ENCODE measurements around the gene AOAH.

The AOAH gene

DNA sequence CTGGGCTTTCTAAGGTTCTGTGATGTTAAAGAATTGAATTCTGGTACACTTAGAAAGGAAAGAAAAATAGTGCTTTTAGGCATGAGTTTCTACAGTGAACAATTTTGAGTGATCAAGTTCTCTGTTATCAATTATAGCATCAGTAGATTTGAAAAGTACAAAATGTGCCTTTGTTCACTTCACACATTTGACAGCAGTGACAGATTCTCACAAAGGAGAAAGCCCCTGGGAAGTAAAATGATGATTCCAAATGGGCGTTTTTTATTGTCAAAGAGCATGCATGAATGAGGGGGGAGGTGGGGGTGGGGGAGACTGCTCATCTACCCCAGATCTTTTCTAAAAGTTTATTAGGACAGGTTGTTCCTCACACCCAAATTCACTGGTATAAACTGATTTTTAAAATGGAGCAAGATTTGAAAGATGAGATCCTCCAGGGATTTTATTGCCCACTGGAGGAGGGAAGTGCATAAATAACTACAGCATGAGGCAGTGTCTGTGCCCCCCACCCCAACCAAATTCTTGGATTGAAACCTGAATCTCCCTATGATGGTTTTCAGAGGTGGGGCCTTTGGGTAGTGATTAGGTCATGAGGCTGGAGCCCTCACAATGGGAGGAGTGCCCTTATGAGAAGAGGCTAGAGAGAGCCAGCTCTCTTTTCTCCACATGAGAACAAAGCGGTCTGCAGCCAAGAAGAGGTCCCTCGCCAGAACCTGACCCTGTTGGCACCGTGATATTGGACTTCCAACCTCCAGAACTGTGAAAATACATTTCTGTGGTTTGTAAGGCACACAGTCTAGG, 79.5 kb downstream of the AOAH start:
- Histone ChIP-seq H4K20me1 (ENCODE audit: insufficient read depth, low read length, poor library complexity, severe bottlenecking) (no peaks in the 10 kb centered on the region), H3K4me1 (ENCODE audit: insufficient read depth, low read length, poor library complexity, severe bottlenecking) (peaks cover 18% of the 10 kb centered on the region), H3K4me2 (ENCODE audit: low read depth, low read length, poor library complexity, severe bottlenecking) (no peak overlapping the region), H3K9me3 (ENCODE audit: insufficient read depth, low read depth, low read length) (no peaks in the 10 kb centered on the region), H3K27me3 (ENCODE audit: insufficient read depth, low read length, poor library complexity, severe bottlenecking) (no peaks in the 10 kb centered on the region), H3K9ac (ENCODE audit: low read depth, low read length, poor library complexity, severe bottlenecking) (no peak overlapping the region), H2AFZ (ENCODE audit: low read length) (no peak overlapping the region), H3F3A (ENCODE audit: low read depth) (no peaks in the 10 kb centered on the region), H3K36me3 (ENCODE audit: insufficient read depth, low read length) (no peaks in the 10 kb centered on the region), H3K9me2 (replicated peaks; ENCODE audit: low read depth, low read length) (no peaks in the 10 kb centered on the region), H3K79me2 (ENCODE audit: insufficient read depth, low read length) (no peaks in the 10 kb centered on the region), H3K4me3 (ENCODE audit: low read length, poor library complexity, severe bottlenecking) (no peak overlapping the region)
- TF ChIP-seq EZH2phosphoT487 (IDR thresholded peaks at IDR 0.05; ENCODE audit: borderline replicate concordance): no peak
- TF ChIP-seq, protein P1, sequence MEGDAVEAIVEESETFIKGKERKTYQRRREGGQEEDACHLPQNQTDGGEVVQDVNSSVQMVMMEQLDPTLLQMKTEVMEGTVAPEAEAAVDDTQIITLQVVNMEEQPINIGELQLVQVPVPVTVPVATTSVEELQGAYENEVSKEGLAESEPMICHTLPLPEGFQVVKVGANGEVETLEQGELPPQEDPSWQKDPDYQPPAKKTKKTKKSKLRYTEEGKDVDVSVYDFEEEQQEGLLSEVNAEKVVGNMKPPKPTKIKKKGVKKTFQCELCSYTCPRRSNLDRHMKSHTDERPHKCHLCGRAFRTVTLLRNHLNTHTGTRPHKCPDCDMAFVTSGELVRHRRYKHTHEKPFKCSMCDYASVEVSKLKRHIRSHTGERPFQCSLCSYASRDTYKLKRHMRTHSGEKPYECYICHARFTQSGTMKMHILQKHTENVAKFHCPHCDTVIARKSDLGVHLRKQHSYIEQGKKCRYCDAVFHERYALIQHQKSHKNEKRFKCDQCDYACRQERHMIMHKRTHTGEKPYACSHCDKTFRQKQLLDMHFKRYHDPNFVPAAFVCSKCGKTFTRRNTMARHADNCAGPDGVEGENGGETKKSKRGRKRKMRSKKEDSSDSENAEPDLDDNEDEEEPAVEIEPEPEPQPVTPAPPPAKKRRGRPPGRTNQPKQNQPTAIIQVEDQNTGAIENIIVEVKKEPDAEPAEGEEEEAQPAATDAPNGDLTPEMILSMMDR (conservative IDR thresholded peaks at IDR 0.05; ENCODE audit: low read length): no peak

- peaks cover 3% of the 10 kb centered on the region; the same call in 1 of the 2 replicates for H3F3A ChIP-seq (ENCODE audit: low read depth)
- no peaks in the 10 kb centered on the region for H4K20me1 ChIP-seq (ENCODE audit: insufficient read depth, low read length, poor library complexity, severe bottlenecking)
- H3K36me3 ChIP-seq (ENCODE audit: insufficient read depth, low read length): peaks cover 1% of the 10 kb centered on the region; the same call in 1 of the 2 replicates
- no peak overlapping the region for H3K4me2 ChIP-seq (ENCODE audit: low read depth, low read length, poor library complexity, severe bottlenecking)
- TF ChIP-seq, protein P1 (conservative IDR thresholded peaks at IDR 0.05; ENCODE audit: low read length): no peak
- no peak for TF ChIP-seq EZH2phosphoT487 (IDR thresholded peaks at IDR 0.05; ENCODE audit: borderline replicate concordance)
- no peak overlapping the region for H3K4me3 ChIP-seq (ENCODE audit: low read length, poor library complexity, severe bottlenecking)
- H3K9ac ChIP-seq (ENCODE audit: low read depth, low read length, poor library complexity, severe bottlenecking): no peak overlapping the region
- no peak overlapping the region for H2AFZ ChIP-seq (ENCODE audit: low read length)
- H3K9me2 ChIP-seq (replicated peaks; ENCODE audit: low read depth, low read length): no peaks in the 10 kb centered on the region
- H3K9me3 ChIP-seq (ENCODE audit: insufficient read depth, low read depth, low read length): no peaks in the 10 kb centered on the region
- peaks cover 41% of the 10 kb centered on the region for H3K4me1 ChIP-seq (ENCODE audit: insufficient read depth, low read length, poor library complexity, severe bottlenecking)
- H3K79me2 ChIP-seq (ENCODE audit: insufficient read depth, low read length): no peaks in the 10 kb centered on the region
- no peaks in the 10 kb centered on the region for H3K27me3 ChIP-seq (ENCODE audit: insufficient read depth, low read length, poor library complexity, severe bottlenecking)
Measured at GRCh38 chr7:36642414-36642813, 81.9 kb downstream of the AOAH start.

DNA sequence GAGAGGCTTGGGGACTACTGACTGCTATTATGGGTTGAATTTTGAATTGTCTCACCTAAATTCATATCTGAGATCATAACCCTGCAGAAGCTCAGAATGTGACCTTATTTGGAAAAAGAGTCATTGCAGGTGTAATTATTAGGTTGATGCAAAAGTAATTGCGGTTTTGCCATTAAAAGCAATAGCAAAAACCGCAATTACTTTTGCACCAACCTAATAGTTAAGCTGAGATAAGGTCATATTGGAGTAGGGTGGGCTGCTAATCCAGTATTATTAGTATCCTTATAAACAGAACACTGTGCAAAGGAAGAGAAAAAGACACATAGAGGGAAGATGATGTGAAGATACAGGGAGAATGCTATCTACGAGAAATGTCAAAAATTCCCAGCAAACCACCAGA, 82.3 kb downstream of the AOAH start:
- no peak overlapping the region for H3K9ac ChIP-seq (ENCODE audit: low read depth, low read length, poor library complexity, severe bottlenecking)
- no peak overlapping the region for H3K4me3 ChIP-seq (ENCODE audit: low read length, poor library complexity, severe bottlenecking)
- H3K4me1 ChIP-seq (ENCODE audit: insufficient read depth, low read length, poor library complexity, severe bottlenecking): peaks cover 45% of the 10 kb centered on the region
- no peaks in the 10 kb centered on the region for H3K79me2 ChIP-seq (ENCODE audit: insufficient read depth, low read length)
- no peak overlapping the region for H2AFZ ChIP-seq (ENCODE audit: low read length)
- H3K27me3 ChIP-seq (ENCODE audit: insufficient read depth, low read length, poor library complexity, severe bottlenecking): no peaks in the 10 kb centered on the region
- TF ChIP-seq, protein P1 (conservative IDR thresholded peaks at IDR 0.05; ENCODE audit: low read length): no peak
- no peak for TF ChIP-seq EZH2phosphoT487 (IDR thresholded peaks at IDR 0.05; ENCODE audit: borderline replicate concordance)
- peaks cover 5% of the 10 kb centered on the region; the same call in 1 of the 2 replicates for H3K36me3 ChIP-seq (ENCODE audit: insufficient read depth, low read length)
- H3K4me2 ChIP-seq (ENCODE audit: low read depth, low read length, poor library complexity, severe bottlenecking): no peak overlapping the region
- no peaks in the 10 kb centered on the region for H4K20me1 ChIP-seq (ENCODE audit: insufficient read depth, low read length, poor library complexity, severe bottlenecking)
- H3K9me2 ChIP-seq (replicated peaks; ENCODE audit: low read depth, low read length): no peaks in the 10 kb centered on the region
- peaks cover 3% of the 10 kb centered on the region; the same call in 1 of the 2 replicates for H3F3A ChIP-seq (ENCODE audit: low read depth)
- H3K9me3 ChIP-seq (ENCODE audit: insufficient read depth, low read depth, low read length): no peaks in the 10 kb centered on the region

Measured in Loucy (cell line).